Measurements from ENCODE around the gene DGKD. TPM values are rescaled to one million over a fixed set of nuclear protein-coding genes. Genes with fewer than 3 reads are reported as not detected.

DGKD gene
- total and polyA plus RNA-seq, 10 donors, result 21.9 to 120 (median 71.9) TPM

- peak; percentile 51 for DNase-seq
- Histone ChIP-seq H3K4me3 (no peak overlapping the region), H3K27ac (no peak overlapping the region), H3K36me3 (peaks cover 9 to 100% (median 100%) of the 10 kb centered on the region in 6 donors), H3K27me3 (replicated peaks in 1 of 7) (no peaks in the 10 kb centered on the region), H3K9me3 (no peaks in the 10 kb centered on the region), H3K4me1 (no peaks in the 10 kb centered on the region)
- TF ChIP-seq POLR2A (IDR thresholded peaks at IDR 0.05) (no peak), POLR2AphosphoS5 (IDR thresholded peaks at IDR 0.05) (no peak)
- TF ChIP-seq, protein P1, sequence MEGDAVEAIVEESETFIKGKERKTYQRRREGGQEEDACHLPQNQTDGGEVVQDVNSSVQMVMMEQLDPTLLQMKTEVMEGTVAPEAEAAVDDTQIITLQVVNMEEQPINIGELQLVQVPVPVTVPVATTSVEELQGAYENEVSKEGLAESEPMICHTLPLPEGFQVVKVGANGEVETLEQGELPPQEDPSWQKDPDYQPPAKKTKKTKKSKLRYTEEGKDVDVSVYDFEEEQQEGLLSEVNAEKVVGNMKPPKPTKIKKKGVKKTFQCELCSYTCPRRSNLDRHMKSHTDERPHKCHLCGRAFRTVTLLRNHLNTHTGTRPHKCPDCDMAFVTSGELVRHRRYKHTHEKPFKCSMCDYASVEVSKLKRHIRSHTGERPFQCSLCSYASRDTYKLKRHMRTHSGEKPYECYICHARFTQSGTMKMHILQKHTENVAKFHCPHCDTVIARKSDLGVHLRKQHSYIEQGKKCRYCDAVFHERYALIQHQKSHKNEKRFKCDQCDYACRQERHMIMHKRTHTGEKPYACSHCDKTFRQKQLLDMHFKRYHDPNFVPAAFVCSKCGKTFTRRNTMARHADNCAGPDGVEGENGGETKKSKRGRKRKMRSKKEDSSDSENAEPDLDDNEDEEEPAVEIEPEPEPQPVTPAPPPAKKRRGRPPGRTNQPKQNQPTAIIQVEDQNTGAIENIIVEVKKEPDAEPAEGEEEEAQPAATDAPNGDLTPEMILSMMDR (IDR thresholded peaks at IDR 0.05 in 8 of 11, conservative IDR thresholded peaks at IDR 0.05 in 3 of 11), result no peak
- 93 to 98% (median 94%) methylated on average over 11 of the region's 11 CpGs for WGBS, 5 donors
- intact Hi-C loops (cut with DNase I; ENCODE audit: low total_unique reads), result no loop called here
Measured at GRCh38 chr2:233456111-233456510, 101.8 kb downstream of the DGKD start.

DNA sequence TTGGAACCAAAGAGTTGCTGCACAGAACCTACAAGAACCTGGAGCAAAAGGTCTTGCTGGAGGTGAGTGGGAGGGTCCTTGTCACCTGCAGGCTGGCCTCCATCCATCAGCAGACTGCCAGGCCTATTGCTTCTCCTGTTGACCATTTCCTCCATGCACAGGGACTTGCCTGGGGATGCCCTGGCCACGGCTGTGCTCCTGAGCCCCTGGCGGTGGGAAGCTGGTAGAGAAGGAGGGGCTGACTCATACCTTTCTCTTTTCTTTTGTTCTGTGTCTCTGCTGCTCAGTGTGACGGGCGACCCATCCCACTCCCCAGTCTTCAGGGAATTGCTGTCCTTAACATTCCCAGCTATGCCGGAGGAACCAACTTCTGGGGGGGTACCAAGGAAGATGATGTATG lies 102.6 kb downstream of the DGKD start:
- WGBS, 5 donors, result 86 to 95% (median 94%) methylated on average over 5 of the region's 5 CpGs
- Histone ChIP-seq H3K4me1 (no peaks in the 10 kb centered on the region), H3K9me3 (no peaks in the 10 kb centered on the region), H3K27me3 (replicated peaks in 1 of 7) (no peaks in the 10 kb centered on the region), H3K4me3 (no peak overlapping the region), H3K27ac (no peak overlapping the region), H3K36me3 (peaks cover 9 to 100% (median 100%) of the 10 kb centered on the region in 6 donors)
- no peak for TF ChIP-seq POLR2AphosphoS5 (IDR thresholded peaks at IDR 0.05)
- TF ChIP-seq, protein P1 (IDR thresholded peaks at IDR 0.05 in 8 of 11, conservative IDR thresholded peaks at IDR 0.05 in 3 of 11), result no peak
- no peak for TF ChIP-seq POLR2A (IDR thresholded peaks at IDR 0.05)
- intact Hi-C loops (cut with DNase I; ENCODE audit: low total_unique reads), result no loop called here
- DNase-seq, result peak; percentile 41

GRCh38 chr2:233457356-233457755 lies 103.1 kb downstream of the DGKD start:
- intact Hi-C loops (cut with DNase I; ENCODE audit: low total_unique reads), result no loop called here
- Histone ChIP-seq H3K4me1 (no peaks in the 10 kb centered on the region), H3K27me3 (replicated peaks in 1 of 7) (no peaks in the 10 kb centered on the region), H3K27ac (no peak overlapping the region), H3K36me3 (peaks cover 9 to 100% (median 100%) of the 10 kb centered on the region in 6 donors), H3K9me3 (no peaks in the 10 kb centered on the region), H3K4me3 (no peak overlapping the region)
- 93 to 97% (median 95%) methylated on average over 5 of the region's 5 CpGs for WGBS, 5 donors
- DNase-seq, result peak; percentile 19
- TF ChIP-seq, protein P1 (IDR thresholded peaks at IDR 0.05 in 8 of 11, conservative IDR thresholded peaks at IDR 0.05 in 3 of 11), result no peak
- TF ChIP-seq POLR2AphosphoS5 (IDR thresholded peaks at IDR 0.05) (no peak), POLR2A (IDR thresholded peaks at IDR 0.05) (no peak)

DNA sequence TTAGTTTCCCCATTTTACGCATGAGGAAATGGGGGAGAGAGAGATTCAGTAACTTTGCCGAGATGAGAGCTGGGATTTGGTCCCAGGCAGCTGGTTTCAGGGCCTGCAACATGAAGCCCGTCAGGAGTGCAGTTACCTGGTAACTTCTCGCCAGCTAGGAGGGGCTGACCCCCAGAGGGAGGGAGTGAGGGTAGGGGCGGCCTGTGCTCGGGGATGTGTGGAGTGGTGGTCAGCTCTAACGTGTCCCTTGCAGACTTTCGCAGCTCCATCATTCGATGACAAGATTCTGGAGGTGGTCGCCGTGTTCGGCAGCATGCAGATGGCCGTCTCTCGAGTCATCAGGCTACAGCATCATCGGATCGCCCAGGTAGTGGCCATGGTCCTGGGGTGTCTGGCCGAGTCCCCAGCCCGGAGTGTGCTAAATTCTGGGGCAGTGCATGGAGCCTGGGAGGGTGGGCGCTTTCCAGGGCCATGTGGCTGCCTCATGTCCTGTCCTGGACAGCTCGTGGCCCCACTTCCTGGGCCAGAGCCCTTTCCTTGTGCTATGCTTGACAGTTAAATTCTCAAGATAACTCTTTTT lies 103.8 kb downstream of the DGKD start:
- Histone ChIP-seq H3K36me3 (peaks cover 8 to 100% (median 100%) of the 10 kb centered on the region in 6 donors), H3K4me3 (no peak overlapping the region)
- intact Hi-C loops (cut with DNase I; ENCODE audit: low total_unique reads), result no loop called here

More for the DNA sequence above, 103.8 kb downstream of the DGKD start:
- peak; percentile 60 for DNase-seq
- H3K27ac ChIP-seq, result no peak overlapping the region
- H3K27me3 ChIP-seq (replicated peaks in 1 of 7), result no peaks in the 10 kb centered on the region
- H3K4me1 ChIP-seq, result no peaks in the 10 kb centered on the region
- H3K9me3 ChIP-seq, result no peaks in the 10 kb centered on the region
- WGBS, 5 donors, result 93 to 97% (median 95%) methylated on average over 10 to 20 of the region's 20 CpGs
- TF ChIP-seq, protein P1 (IDR thresholded peaks at IDR 0.05 in 8 of 11, conservative IDR thresholded peaks at IDR 0.05 in 3 of 11), result no peak
- no peak for TF ChIP-seq POLR2AphosphoS5 (IDR thresholded peaks at IDR 0.05)
- no peak for TF ChIP-seq POLR2A (IDR thresholded peaks at IDR 0.05)

All from spleen (tissue), 11 donors.